DOHH2 (cell line): ENCODE measurements around the gene PABPC4L.
"Not testable (repeated sequence)": the region's sequence is repeated elsewhere in the genome, so short reads cannot be mapped to it uniquely, and the experiment has no call there.

Experiments
- H3F3A ChIP-seq: fragments of 200-600 bp; sonication (generic), shearing (Covaris generic); 2 replicates; pipeline ENCODE4 v1.6.0; 2016; ENCODE audit warnings: antibody characterized with exemption, mild to moderate bottlenecking; ENCODE audit not compliant: control insufficient read depth, insufficient read depth
- H3K27ac ChIP-seq: fragments of 200-600 bp; sonication (generic); 2 replicates; pipeline ENCODE4 v1.5.1; 2014; ENCODE audit warnings: low read depth, mild to moderate bottlenecking, low read length, moderate library complexity
- H3K27me3 ChIP-seq: fragments of 200-600 bp; sonication (generic); 2 replicates; pipeline ENCODE4 v1.6.1; 2014; ENCODE audit warnings: mild to moderate bottlenecking, low read length, mixed read lengths; ENCODE audit not compliant: control insufficient read depth
- H3K36me3 ChIP-seq: fragments of 200-600 bp; sonication (generic); 2 replicates; pipeline ENCODE4 v1.6.1; 2014; ENCODE audit warnings: mild to moderate bottlenecking, low read length, moderate library complexity, mixed read lengths; ENCODE audit not compliant: control insufficient read depth
- H3K4me1 ChIP-seq: fragments of 200-600 bp; sonication (generic); 2 replicates; pipeline ENCODE4 v1.6.1; 2014; ENCODE audit warnings: mild to moderate bottlenecking, low read length, mixed read lengths; ENCODE audit not compliant: control insufficient read depth
- H3K4me2 ChIP-seq: fragments of 200-600 bp; sonication (generic); 2 replicates; pipeline ENCODE4 v1.6.0; 2014; ENCODE audit warnings: mild to moderate bottlenecking, low read length, moderate library complexity
- H3K4me3 ChIP-seq: fragments of 200-600 bp; sonication (generic); 2 replicates; pipeline ENCODE4 v1.5.1; 2014; ENCODE audit warnings: mild to moderate bottlenecking, low read length, mixed read lengths
- H3K79me2 ChIP-seq: fragments of 200-600 bp; sonication (generic); 2 replicates; pipeline ENCODE4 v1.6.1; 2014; ENCODE audit warnings: mild to moderate bottlenecking, low read length, mixed read lengths; ENCODE audit not compliant: control insufficient read depth
- H3K9me2 ChIP-seq: fragments of 200-600 bp; sonication (generic); replicated peaks from 2 replicates; pipeline ENCODE4 v1.6.1; 2014; ENCODE audit warnings: mild to moderate bottlenecking, low read length, mixed read lengths; ENCODE audit not compliant: control insufficient read depth
- H3K9me3 ChIP-seq: fragments of 200-600 bp; sonication (generic); 2 replicates; pipeline ENCODE4 v1.6.1; 2014; ENCODE audit warnings: antibody characterized with exemption, low read length, mixed read lengths; ENCODE audit not compliant: control insufficient read depth, insufficient read depth
- H4K20me1 ChIP-seq: fragments of 200-600 bp; sonication (generic); 2 replicates; pipeline ENCODE4 v1.6.0; 2014; ENCODE audit warnings: low read depth, mild to moderate bottlenecking, antibody characterized with exemption, low read length, moderate library complexity; ENCODE audit not compliant: control insufficient read depth, insufficient read depth
- CTCF ChIP-seq: fragments of 200-600 bp; sonication (generic); IDR thresholded peaks from one replicate; pipeline ENCODE4 v1.5.1; 2014; ENCODE audit warnings: antibody characterized with exemption, mild to moderate bottlenecking, low read depth, low read length; ENCODE audit not compliant: poor library complexity, severe bottlenecking
- EZH2phosphoT487 ChIP-seq: fragments of 200-600 bp; sonication (generic); IDR thresholded peaks from 2 replicates; pipeline ENCODE4 v1.6.1; 2017; ENCODE audit warnings: borderline replicate concordance, mild to moderate bottlenecking, antibody characterized with exemption, low read length, moderate library complexity, mixed read lengths

The PABPC4L gene

DNA sequence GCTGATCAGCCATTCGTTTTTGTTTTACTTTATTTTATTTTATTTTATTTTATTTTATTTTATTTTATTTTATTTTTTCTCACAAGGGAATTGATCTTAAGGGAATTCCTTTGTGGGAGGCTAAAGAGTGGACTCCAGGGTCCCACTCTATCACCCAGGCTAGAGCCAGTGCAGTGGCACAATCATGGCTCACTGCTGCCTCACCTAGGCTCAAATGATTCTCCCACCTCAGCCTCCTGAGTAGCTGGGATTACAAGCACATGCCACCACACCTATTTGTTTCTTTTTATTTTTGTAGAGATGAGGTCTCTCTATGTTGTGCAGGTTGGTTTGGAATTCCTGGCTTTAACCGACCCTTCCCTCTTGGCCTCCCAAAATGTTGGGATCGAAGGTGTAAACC, 17.5 kb upstream of the PABPC4L start:
- TF ChIP-seq CTCF (no peak), EZH2phosphoT487 (no peak)
- no peaks in the 10 kb centered on the region for H3K4me1 ChIP-seq

DNA sequence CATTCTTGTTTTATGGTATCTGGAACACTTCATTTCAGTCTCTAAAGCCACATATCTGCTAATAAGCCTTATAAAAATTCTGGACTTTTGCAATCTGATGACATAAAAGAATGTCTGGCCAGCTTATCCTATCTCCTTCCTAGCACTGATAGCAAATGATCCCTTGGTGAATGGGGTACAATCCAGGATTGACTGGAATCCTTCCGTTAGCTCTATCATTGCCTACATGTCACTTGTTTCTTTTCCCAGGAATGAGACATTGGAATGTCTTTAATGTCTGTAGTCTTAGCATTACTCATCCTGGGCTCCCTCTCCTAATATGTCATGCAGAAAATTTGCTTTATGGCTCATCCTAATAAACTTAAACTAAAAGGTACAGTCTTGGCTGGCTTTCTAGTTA, 14.8 kb upstream of the PABPC4L start:
- Histone ChIP-seq H3K4me2 (no peak overlapping the region), H3F3A (no peaks in the 10 kb centered on the region), H3K4me3 (no peak overlapping the region), H3K9me2 (no peaks in the 10 kb centered on the region), H3K4me1 (no peaks in the 10 kb centered on the region), H4K20me1 (no peaks in the 10 kb centered on the region), H3K9me3 (no peaks in the 10 kb centered on the region), H3K36me3 (no peaks in the 10 kb centered on the region), H3K27me3 (no peaks in the 10 kb centered on the region), H3K79me2 (no peaks in the 10 kb centered on the region), H3K27ac (no peak overlapping the region)
- TF ChIP-seq EZH2phosphoT487 = no peak
- TF ChIP-seq CTCF = no peak

More for the DNA sequence above, 17.5 kb upstream of the PABPC4L start:
- H3K79me2 ChIP-seq = no peaks in the 10 kb centered on the region
- no peaks in the 10 kb centered on the region for H3K27me3 ChIP-seq
- H3F3A ChIP-seq = no peaks in the 10 kb centered on the region
- no peak overlapping the region for H3K4me3 ChIP-seq
- H3K36me3 ChIP-seq = no peaks in the 10 kb centered on the region
- no peak overlapping the region for H3K27ac ChIP-seq
- no peaks in the 10 kb centered on the region for H3K9me2 ChIP-seq
- no peak overlapping the region for H3K4me2 ChIP-seq
- no peaks in the 10 kb centered on the region for H3K9me3 ChIP-seq
- H4K20me1 ChIP-seq = no peaks in the 10 kb centered on the region

DNA sequence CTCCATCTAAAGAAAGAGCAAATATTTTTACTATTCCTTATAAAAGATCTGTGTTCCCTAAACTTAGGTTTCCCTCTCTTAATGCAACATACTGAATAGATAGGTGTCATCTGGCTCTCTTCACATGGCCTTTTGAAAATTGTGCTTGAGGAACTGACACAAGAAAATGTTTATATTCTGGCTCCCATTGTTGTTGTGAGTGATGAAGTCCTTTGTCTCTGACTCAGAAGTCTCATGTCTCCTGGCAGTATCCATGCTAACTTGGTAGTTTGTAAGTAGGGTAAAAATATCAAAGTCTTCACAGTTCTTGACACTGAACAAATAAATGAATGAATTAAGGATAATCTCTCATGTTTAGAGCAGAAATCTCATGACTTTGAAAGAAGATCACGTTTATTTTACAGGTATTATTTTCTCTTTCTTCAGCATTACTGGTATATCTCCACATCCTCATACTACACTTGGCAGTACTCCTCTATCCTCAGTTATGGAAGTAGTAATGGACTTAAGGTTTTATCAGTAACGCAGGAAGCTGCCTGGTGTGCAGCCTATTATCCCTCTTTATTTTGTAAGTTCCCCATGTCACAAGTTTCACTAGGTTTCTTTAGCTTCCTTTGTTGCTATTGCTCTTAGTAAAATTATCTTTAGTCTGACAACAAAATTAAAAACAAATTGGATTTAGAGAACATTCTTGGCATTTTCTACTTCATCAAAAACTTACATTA, 14.2 kb upstream of the PABPC4L start:
- no peak overlapping the region for H3K4me2 ChIP-seq
- H3K9me2 ChIP-seq = no peaks in the 10 kb centered on the region
- no peaks in the 10 kb centered on the region for H3K9me3 ChIP-seq
- H4K20me1 ChIP-seq = no peaks in the 10 kb centered on the region
- H3K4me1 ChIP-seq = no peaks in the 10 kb centered on the region
- TF ChIP-seq EZH2phosphoT487 (no peak), CTCF (no peak)
- H3K4me3 ChIP-seq = no peak overlapping the region
- no peaks in the 10 kb centered on the region for H3K27me3 ChIP-seq
- no peaks in the 10 kb centered on the region for H3F3A ChIP-seq
- no peaks in the 10 kb centered on the region for H3K36me3 ChIP-seq
- no peaks in the 10 kb centered on the region for H3K79me2 ChIP-seq
- no peak overlapping the region for H3K27ac ChIP-seq

GRCh38 chr4:134207955-134208354, 6.4 kb upstream of the PABPC4L start:
- H3K4me1 ChIP-seq, H3K9me3 ChIP-seq, H3K36me3 ChIP-seq, H3K79me2 ChIP-seq, H4K20me1 ChIP-seq, H3F3A ChIP-seq, H3K27me3 ChIP-seq, H3K4me3 ChIP-seq, H3K4me2 ChIP-seq, H3K9me2 ChIP-seq, H3K27ac ChIP-seq: not testable (repeated sequence)
